HEK293 (cell line): Measurements from ENCODE around the gene LYSMD3.

Source experiments
- CTCF ChIA-PET: fragments of 350-600 bp; formaldehyde crosslinking; extraction: SDS; loops from one replicate; lab custom pipeline; 2021; ENCODE audit warnings: antibody characterized with exemption; lab: Yijun Ruan, JAX
- POLR2A ChIA-PET: fragments of 300-600 bp; formaldehyde crosslinking; extraction: SDS; loops from one replicate; lab custom pipeline; 2020; ENCODE audit warnings: antibody characterized with exemption, inconsistent platforms; lab: Yijun Ruan, JAX
- H3K27ac ChIP-seq: fragments of 200-500 bp; sonication (Bioruptor generic); 2 replicates; pipeline ENCODE4 v1.5.1; 2014; ENCODE audit warnings: low read depth, low read length, control low read depth, inconsistent platforms; ENCODE audit errors: extremely low read depth
- H3K36me3 ChIP-seq, 2 experiments: fragments of 200-500 bp in 1 of 2; sonication (Bioruptor generic) in 1 of 2; 1 replicate in 1 of 2; 2 replicates in 1 of 2; pipeline ENCODE4 v1.5.1; 2014 to 2017; ENCODE audit warnings: inconsistent platforms in 2 of 2, low read length in 2 of 2; ENCODE audit not compliant: control insufficient read depth in 2 of 2, insufficient read depth in 1 of 2
- H3K4me1 ChIP-seq: fragments of 200-500 bp; sonication (Bioruptor generic); 2 replicates; pipeline ENCODE4 v1.5.1; 2014; ENCODE audit warnings: mild to moderate bottlenecking, low read length, inconsistent platforms; ENCODE audit not compliant: control insufficient read depth, insufficient read depth
- H3K4me3 ChIP-seq: 2 replicates; pipeline ENCODE4 v1.5.1; 2011; ENCODE audit warnings: low read depth, mild to moderate bottlenecking, control low read depth, low read length, moderate library complexity
- H3K9me3 ChIP-seq: fragments of 200-500 bp; sonication (Bioruptor generic); 2 replicates; pipeline ENCODE4 v1.5.1; 2014; ENCODE audit warnings: low read depth, low read length, inconsistent platforms; ENCODE audit not compliant: control insufficient read depth, insufficient read depth
- GLIS1 ChIP-seq: fragments of 450-650 bp; formaldehyde crosslinking; IDR thresholded peaks from 2 replicates; pipeline ENCODE4 v1.5.1; 2016; ENCODE audit warnings: missing biosample characterization, missing genetic modification characterization
- IKZF3 ChIP-seq: fragments of 450-650 bp; IDR thresholded peaks from 2 replicates; pipeline ENCODE4 v1.5.0; 2018; ENCODE audit warnings: missing biosample characterization, mild to moderate bottlenecking, missing genetic modification characterization, moderate library complexity
- KLF1 ChIP-seq: fragments of 450-650 bp; formaldehyde crosslinking; IDR thresholded peaks from 2 replicates; pipeline ENCODE4 v1.5.1; 2016; ENCODE audit warnings: missing biosample characterization, missing genetic modification characterization
- KLF7 ChIP-seq: fragments of 450-650 bp; formaldehyde crosslinking; IDR thresholded peaks from 2 replicates; pipeline ENCODE4 v1.5.1; 2016; ENCODE audit warnings: missing biosample characterization, missing genetic modification characterization, borderline replicate concordance
- RBAK ChIP-seq: fragments of 450-650 bp; formaldehyde crosslinking; IDR thresholded peaks from 2 replicates; pipeline ENCODE4 v1.5.1; 2016; ENCODE audit warnings: missing biosample characterization, missing genetic modification characterization
- TRIM28 ChIP-seq: IDR thresholded peaks from 2 replicates; pipeline ENCODE4 v1.6.1; 2011; ENCODE audit warnings: low read length, control low read depth, borderline replicate concordance
- YY1 ChIP-seq: fragments of 450-650 bp; formaldehyde crosslinking; IDR thresholded peaks from 2 replicates; pipeline ENCODE4 v1.5.1; 2018; ENCODE audit warnings: missing biosample characterization, missing genetic modification characterization
- ZBTB17 ChIP-seq: fragments of 450-650 bp; formaldehyde crosslinking; IDR thresholded peaks from 2 replicates; pipeline ENCODE4 v1.5.1; 2016; ENCODE audit warnings: missing biosample characterization, missing genetic modification characterization
- ZFP69B ChIP-seq: fragments of 450-650 bp; formaldehyde crosslinking; IDR thresholded peaks from 2 replicates; pipeline ENCODE4 v1.5.1; 2016; ENCODE audit warnings: missing biosample characterization, missing genetic modification characterization
- ZIC2 ChIP-seq: fragments of 450-650 bp; formaldehyde crosslinking; IDR thresholded peaks from 2 replicates; pipeline ENCODE4 v1.5.1; 2016; ENCODE audit warnings: missing biosample characterization, missing genetic modification characterization
- ZNF114 ChIP-seq: fragments of 450-650 bp; formaldehyde crosslinking; IDR thresholded peaks from 2 replicates; pipeline ENCODE4 v1.5.0; 2017; ENCODE audit warnings: missing biosample characterization, missing genetic modification characterization
- ZNF2 ChIP-seq: fragments of 450-650 bp; formaldehyde crosslinking; IDR thresholded peaks from 2 replicates; pipeline ENCODE4 v1.5.1; 2016; ENCODE audit warnings: missing biosample characterization, missing genetic modification characterization
- ZNF214 ChIP-seq: fragments of 450-650 bp; formaldehyde crosslinking; IDR thresholded peaks from 2 replicates; pipeline ENCODE4 v1.5.1; 2017; ENCODE audit warnings: missing biosample characterization, mild to moderate bottlenecking, missing genetic modification characterization, borderline replicate concordance
- ZNF394 ChIP-seq: fragments of 450-650 bp; formaldehyde crosslinking; IDR thresholded peaks from 2 replicates; pipeline ENCODE4 v1.5.1; 2016; ENCODE audit warnings: missing biosample characterization, missing genetic modification characterization, mild to moderate bottlenecking, moderate library complexity, borderline replicate concordance
- ZNF48 ChIP-seq: fragments of 450-650 bp; formaldehyde crosslinking; IDR thresholded peaks from 2 replicates; pipeline ENCODE4 v1.5.1; 2016; ENCODE audit warnings: missing biosample characterization, missing genetic modification characterization
- ZNF529 ChIP-seq: fragments of 450-650 bp; formaldehyde crosslinking; IDR thresholded peaks from 2 replicates; pipeline ENCODE4 v1.5.1; 2017; ENCODE audit warnings: missing genetic modification characterization, missing biosample characterization; ENCODE audit not compliant: insufficient replicate concordance
- ZNF544 ChIP-seq: fragments of 450-650 bp; formaldehyde crosslinking; IDR thresholded peaks from 2 replicates; pipeline ENCODE4 v1.5.0; 2017; ENCODE audit warnings: missing biosample characterization, missing genetic modification characterization
- ZNF660 ChIP-seq: fragments of 450-650 bp; IDR thresholded peaks from 2 replicates; pipeline ENCODE4 v1.5.1; 2018; ENCODE audit warnings: missing biosample characterization, mild to moderate bottlenecking, missing genetic modification characterization
- ZNF747 ChIP-seq: fragments of 450-650 bp; formaldehyde crosslinking; IDR thresholded peaks from 2 replicates; pipeline ENCODE4 v1.5.1; 2016; ENCODE audit warnings: missing biosample characterization, missing genetic modification characterization
- TF ChIP-seq, protein P1 (sequence below): fragments of 450-650 bp; formaldehyde crosslinking; IDR thresholded peaks from 2 replicates; pipeline ENCODE4 v1.5.0; 2017; ENCODE audit warnings: missing biosample characterization, missing genetic modification characterization, borderline replicate concordance
- TF ChIP-seq, protein P2 (sequence below): fragments of 450-650 bp; formaldehyde crosslinking; IDR thresholded peaks from 2 replicates; pipeline ENCODE4 v1.5.1; 2016; ENCODE audit warnings: missing biosample characterization, missing genetic modification characterization
- TF ChIP-seq, protein P3 (sequence below): fragments of 450-650 bp; formaldehyde crosslinking; IDR thresholded peaks from 2 replicates; pipeline ENCODE4 v1.5.1; 2016; ENCODE audit warnings: missing biosample characterization, missing genetic modification characterization
- TF ChIP-seq, protein P4 (sequence below): fragments of 450-650 bp; formaldehyde crosslinking; IDR thresholded peaks from 2 replicates; pipeline ENCODE4 v1.5.1; 2016; ENCODE audit warnings: missing biosample characterization, missing genetic modification characterization

The LYSMD3 gene

DNA sequence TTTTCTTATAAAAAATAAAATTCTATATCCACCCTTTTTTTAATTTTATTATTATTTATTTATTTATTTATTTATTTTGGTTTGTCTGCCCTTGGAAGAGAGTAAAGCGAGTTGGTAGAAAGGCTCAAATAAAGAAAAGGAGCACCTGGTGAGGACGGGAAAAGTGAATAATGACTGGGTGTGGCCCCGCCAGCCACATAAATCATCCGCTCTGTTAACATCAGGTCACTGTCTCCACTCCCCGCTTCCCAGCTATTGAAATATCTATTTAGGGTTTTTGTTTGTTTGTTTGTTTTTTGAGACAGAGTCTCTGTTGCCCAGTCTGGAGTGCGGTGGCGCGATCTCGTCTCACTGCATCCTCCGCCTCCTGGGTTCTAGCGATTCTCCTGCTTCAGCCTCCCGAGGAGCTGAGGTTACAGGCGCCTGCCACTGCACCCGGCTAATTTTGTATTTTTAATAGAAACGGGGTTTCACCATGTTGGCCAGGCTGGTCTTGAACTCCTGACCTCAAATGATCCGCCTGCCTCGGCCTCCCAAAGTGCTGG, 53.9 kb downstream of the LYSMD3 start:
- H3K36me3 ChIP-seq: no peaks in the 10 kb centered on the region
- TF ChIP-seq KLF7 (peak; percentile 25; the same call in 1 of the 2 replicates), KLF1 (tag by site-specific recombination) (0 out of 2 replicates have a peak, but pooled peaks have one; percentile 32)
- TF ChIP-seq, protein P1, sequence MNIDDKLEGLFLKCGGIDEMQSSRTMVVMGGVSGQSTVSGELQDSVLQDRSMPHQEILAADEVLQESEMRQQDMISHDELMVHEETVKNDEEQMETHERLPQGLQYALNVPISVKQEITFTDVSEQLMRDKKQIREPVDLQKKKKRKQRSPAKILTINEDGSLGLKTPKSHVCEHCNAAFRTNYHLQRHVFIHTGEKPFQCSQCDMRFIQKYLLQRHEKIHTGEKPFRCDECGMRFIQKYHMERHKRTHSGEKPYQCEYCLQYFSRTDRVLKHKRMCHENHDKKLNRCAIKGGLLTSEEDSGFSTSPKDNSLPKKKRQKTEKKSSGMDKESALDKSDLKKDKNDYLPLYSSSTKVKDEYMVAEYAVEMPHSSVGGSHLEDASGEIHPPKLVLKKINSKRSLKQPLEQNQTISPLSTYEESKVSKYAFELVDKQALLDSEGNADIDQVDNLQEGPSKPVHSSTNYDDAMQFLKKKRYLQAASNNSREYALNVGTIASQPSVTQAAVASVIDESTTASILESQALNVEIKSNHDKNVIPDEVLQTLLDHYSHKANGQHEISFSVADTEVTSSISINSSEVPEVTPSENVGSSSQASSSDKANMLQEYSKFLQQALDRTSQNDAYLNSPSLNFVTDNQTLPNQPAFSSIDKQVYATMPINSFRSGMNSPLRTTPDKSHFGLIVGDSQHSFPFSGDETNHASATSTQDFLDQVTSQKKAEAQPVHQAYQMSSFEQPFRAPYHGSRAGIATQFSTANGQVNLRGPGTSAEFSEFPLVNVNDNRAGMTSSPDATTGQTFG (tag by site-specific recombination): no peak
- TF ChIP-seq, all 188 proteins: peak for 2
- POLR2A ChIA-PET: interaction anchor here (0.9 to 1.8 kb wide), 6 partner anchors 12 to 66 kb away, joined by 3 to 15 read pairs (median 4); partner anchors contain the start of gene CETN3
- no peak overlapping the region for H3K27ac ChIP-seq
- no peak overlapping the region for H3K4me3 ChIP-seq
- CTCF ChIA-PET: interaction anchor here (0.7 to 1.8 kb wide), 6 partner anchors 9 to 308 kb away, joined by 3 to 9 read pairs (median 4); no protein-coding TSS in a partner anchor
- H3K4me1 ChIP-seq: no peaks in the 10 kb centered on the region
- no peaks in the 10 kb centered on the region for H3K9me3 ChIP-seq

DNA sequence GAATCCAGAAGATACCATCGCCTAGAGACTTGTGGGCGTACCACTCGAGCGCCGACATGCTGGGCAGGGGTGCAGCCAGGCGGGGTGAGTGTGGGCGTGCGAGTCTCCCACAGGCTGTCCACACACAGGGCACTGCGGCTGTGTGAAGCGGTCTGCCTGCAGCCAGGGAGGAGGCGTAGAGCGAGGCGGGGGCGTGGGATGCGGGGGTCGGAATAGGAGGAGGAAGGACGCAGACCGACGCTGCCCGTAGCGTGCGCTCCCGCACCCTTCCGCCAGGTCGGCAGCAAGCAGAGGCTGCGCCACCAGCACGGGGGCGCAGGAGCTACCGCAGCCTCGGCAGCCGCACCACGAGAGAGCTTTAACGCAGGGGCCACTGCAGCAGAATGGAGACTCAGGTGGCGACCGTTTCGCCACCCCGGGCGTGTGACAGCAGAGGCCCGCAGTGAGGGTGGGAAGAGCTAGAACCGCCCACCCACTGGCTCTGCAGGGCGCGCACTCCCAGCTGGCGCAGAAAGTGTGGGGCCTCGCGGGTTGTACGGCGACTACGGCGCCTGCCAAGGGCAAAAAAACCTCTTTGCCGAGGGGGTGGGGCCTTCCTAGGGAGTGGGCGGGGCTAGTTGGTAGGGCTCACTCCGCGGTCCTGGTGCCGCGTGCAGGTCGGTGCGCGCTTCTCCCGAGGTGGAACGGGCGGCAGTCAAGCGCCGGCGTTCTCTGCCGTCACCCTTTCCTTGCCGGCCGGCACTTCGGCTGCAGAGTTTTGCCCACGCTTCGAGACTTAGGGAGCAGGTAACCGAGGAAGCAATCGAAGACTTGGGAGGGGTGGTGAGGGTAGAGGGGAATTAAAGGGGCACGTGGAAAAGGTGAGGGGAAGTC, 54.9 kb downstream of the LYSMD3 start, which contains the start of the genes MBLAC2 and POLR3G:
Gene MBLAC2 (minus strand): TSS at position 537 of the 873 bp plus-strand sequence. CDS start 479 bp downstream, at position 58.
Gene POLR3G (plus strand): TSS at position 630 of the 873 bp plus-strand sequence. CDS start 10,704 bp downstream, outside the sequence.
- Histone ChIP-seq H3K4me1 (no peaks in the 10 kb centered on the region), H3K27ac (peak within 1 kb of the TSS; percentile 76), H3K9me3 (no peaks in the 10 kb centered on the region), H3K36me3 (no peaks in the 10 kb centered on the region), H3K4me3 (peak within 1 kb of the TSS; percentile 73)
- CTCF ChIA-PET: interaction anchor here (1.1 to 1.8 kb wide), 4 partner anchors 15 to 309 kb away, joined by 3 to 9 read pairs (median 3); no protein-coding TSS in a partner anchor
- POLR2A ChIA-PET: interaction anchor here (0.6 to 1.8 kb wide), 19 partner anchors 9 to 1540 kb away, joined by 3 to 15 read pairs (median 4); partner anchors contain the start of genes ADGRV1, CETN3 and LYSMD3
- peak; percentile 75 for TF ChIP-seq GLIS1 (tag by site-specific recombination)
- TF ChIP-seq, protein P2, sequence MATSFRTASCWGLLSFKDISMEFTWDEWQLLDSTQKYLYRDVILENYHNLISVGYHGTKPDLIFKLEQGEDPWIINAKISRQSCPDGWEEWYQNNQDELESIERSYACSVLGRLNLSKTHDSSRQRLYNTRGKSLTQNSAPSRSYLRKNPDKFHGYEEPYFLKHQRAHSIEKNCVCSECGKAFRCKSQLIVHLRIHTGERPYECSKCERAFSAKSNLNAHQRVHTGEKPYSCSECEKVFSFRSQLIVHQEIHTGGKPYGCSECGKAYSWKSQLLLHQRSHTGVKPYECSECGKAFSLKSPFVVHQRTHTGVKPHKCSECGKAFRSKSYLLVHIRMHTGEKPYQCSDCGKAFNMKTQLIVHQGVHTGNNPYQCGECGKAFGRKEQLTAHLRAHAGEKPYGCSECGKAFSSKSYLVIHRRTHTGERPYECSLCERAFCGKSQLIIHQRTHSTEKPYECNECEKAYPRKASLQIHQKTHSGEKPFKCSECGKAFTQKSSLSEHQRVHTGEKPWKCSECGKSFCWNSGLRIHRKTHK (tag by site-specific recombination): no peak
- no peak for TF ChIP-seq RBAK (tag by site-specific recombination)
- TF ChIP-seq, protein P3, sequence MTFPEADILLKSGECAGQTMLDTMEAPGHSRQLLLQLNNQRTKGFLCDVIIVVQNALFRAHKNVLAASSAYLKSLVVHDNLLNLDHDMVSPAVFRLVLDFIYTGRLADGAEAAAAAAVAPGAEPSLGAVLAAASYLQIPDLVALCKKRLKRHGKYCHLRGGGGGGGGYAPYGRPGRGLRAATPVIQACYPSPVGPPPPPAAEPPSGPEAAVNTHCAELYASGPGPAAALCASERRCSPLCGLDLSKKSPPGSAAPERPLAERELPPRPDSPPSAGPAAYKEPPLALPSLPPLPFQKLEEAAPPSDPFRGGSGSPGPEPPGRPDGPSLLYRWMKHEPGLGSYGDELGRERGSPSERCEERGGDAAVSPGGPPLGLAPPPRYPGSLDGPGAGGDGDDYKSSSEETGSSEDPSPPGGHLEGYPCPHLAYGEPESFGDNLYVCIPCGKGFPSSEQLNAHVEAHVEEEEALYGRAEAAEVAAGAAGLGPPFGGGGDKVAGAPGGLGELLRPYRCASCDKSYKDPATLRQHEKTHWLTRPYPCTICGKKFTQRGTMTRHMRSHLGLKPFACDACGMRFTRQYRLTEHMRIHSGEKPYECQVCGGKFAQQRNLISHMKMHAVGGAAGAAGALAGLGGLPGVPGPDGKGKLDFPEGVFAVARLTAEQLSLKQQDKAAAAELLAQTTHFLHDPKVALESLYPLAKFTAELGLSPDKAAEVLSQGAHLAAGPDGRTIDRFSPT: no peak
- TF ChIP-seq ZNF660: peak; percentile 82; the same call in 1 of the 2 replicates
- no peak for TF ChIP-seq ZNF747 (tag by site-specific recombination)
- peak; percentile 69 for TF ChIP-seq KLF7
- TF ChIP-seq ZNF544: no peak
- no peak for TF ChIP-seq ZNF214 (tag by site-specific recombination)
- peak; percentile 73; the same call in 1 of the 2 replicates for TF ChIP-seq ZNF2 (tag by site-specific recombination)
- TF ChIP-seq, protein P4, sequence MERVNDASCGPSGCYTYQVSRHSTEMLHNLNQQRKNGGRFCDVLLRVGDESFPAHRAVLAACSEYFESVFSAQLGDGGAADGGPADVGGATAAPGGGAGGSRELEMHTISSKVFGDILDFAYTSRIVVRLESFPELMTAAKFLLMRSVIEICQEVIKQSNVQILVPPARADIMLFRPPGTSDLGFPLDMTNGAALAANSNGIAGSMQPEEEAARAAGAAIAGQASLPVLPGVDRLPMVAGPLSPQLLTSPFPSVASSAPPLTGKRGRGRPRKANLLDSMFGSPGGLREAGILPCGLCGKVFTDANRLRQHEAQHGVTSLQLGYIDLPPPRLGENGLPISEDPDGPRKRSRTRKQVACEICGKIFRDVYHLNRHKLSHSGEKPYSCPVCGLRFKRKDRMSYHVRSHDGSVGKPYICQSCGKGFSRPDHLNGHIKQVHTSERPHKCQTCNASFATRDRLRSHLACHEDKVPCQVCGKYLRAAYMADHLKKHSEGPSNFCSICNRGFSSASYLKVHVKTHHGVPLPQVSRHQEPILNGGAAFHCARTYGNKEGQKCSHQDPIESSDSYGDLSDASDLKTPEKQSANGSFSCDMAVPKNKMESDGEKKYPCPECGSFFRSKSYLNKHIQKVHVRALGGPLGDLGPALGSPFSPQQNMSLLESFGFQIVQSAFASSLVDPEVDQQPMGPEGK: peak; percentile 96
- TF ChIP-seq ZNF394 (tag by site-specific recombination): peak; percentile 70; the same call in 1 of the 2 replicates
- no peak for TF ChIP-seq ZNF48
- no peak for TF ChIP-seq ZNF529
- TF ChIP-seq TRIM28: peak; percentile 93; the same call in 1 of the 2 replicates
- TF ChIP-seq ZNF114 (tag by site-specific recombination): no peak
- peak; percentile 93; the same call in 1 of the 2 replicates for TF ChIP-seq ZFP69B (tag by site-specific recombination)
- no peak; the same call in 1 of the 2 replicates for TF ChIP-seq YY1 (tag by site-specific recombination)
- peak; percentile 40; the same call in 1 of the 2 replicates for TF ChIP-seq IKZF3
- TF ChIP-seq ZIC2: peak; percentile 95
- peak; percentile 90 for TF ChIP-seq ZBTB17
